Activated gamma-delta T cell treated with Interleukin-2 at 50 U/mL for 16 hours (primary cell): ENCODE measurements around the gene AQP11.
"Not testable (repeated sequence)": the region's sequence is repeated elsewhere in the genome, so short reads cannot be mapped to it uniquely, and the experiment has no call there.

Source experiments
- DNase-seq: peaks from one replicate; pipeline ENCODE4 v3.0.0-alpha.2; 2020

Gene AQP11

GRCh38 chr11:77593883-77594282 lies 4.1 kb downstream of the AQP11 start:
- no peak for DNase-seq

GRCh38 chr11:77596626-77597025 lies 6.9 kb downstream of the AQP11 start:
- no peak for DNase-seq

- no peak for DNase-seq
Measured at GRCh38 chr11:77598195-77598594, 8.4 kb downstream of the AQP11 start.

GRCh38 chr11:77602381-77603088 lies 12.8 kb downstream of the AQP11 start:
- DNase-seq, result no peak

- DNase-seq, result no peak
Measured at GRCh38 chr11:77604281-77604680, 14.5 kb downstream of the AQP11 start.

- no peak for DNase-seq
Measured at GRCh38 chr11:77609234-77609633, 19.5 kb downstream of the AQP11 start.

- no peak for DNase-seq
Measured at GRCh38 chr11:77611921-77612320, 22.2 kb downstream of the AQP11 start.

- DNase-seq, result no peak
Measured at GRCh38 chr11:77617892-77618291, 28.1 kb downstream of the AQP11 start.

- DNase-seq, result no peak
Measured at GRCh38 chr11:77619576-77620198, 29.9 kb downstream of the AQP11 start.

- no peak for DNase-seq
Measured at GRCh38 chr11:77630157-77630710, 40.5 kb downstream of the AQP11 start.

GRCh38 chr11:77633926-77634325 lies 44.2 kb downstream of the AQP11 start:
- DNase-seq, result not testable (repeated sequence)

- no peak for DNase-seq
Measured at GRCh38 chr11:77636731-77637344, 47.1 kb downstream of the AQP11 start.

- peak; percentile 74 for DNase-seq
Measured at GRCh38 chr11:77637345-77638165, 47.8 kb downstream of the AQP11 start, which contains the start of gene CLNS1A. CLNS1A (minus strand) TSS chr11:77637794; CDS start chr11:77637714, 80 bp downstream.

GRCh38 chr11:77642228-77642627 lies 52.5 kb downstream of the AQP11 start:
- no peak for DNase-seq

GRCh38 chr11:77644887-77645286 lies 55.1 kb downstream of the AQP11 start:
- no peak for DNase-seq

- DNase-seq, result no peak
Measured at GRCh38 chr11:77647654-77648305, 58.0 kb downstream of the AQP11 start.

GRCh38 chr11:77650123-77650522 lies 60.4 kb downstream of the AQP11 start:
- DNase-seq, result no peak

- DNase-seq, result no peak
Measured at GRCh38 chr11:77654770-77655434, 65.1 kb downstream of the AQP11 start.

GRCh38 chr11:77656362-77656761 lies 66.6 kb downstream of the AQP11 start:
- no peak for DNase-seq

- DNase-seq, result no peak
Measured at GRCh38 chr11:77658213-77659013, 68.7 kb downstream of the AQP11 start.
